Chondrocyte (in vitro differentiated cells): ENCODE measurements around the gene CNTFR. TPM values are rescaled to one million over a fixed set of nuclear protein-coding genes. Genes with fewer than 3 reads are reported as not detected.

Experiments used
- DNase-seq: peaks from one replicate; pipeline ENCODE4 v3.0.0; 2021; ENCODE audit warnings: mixed read lengths, low spot score
- H3K27ac Mint-ChIP-seq: one replicate; pipeline ENCODE4 v1.8.0; 2021; ENCODE audit warnings: mild to moderate bottlenecking, moderate library complexity, mixed read lengths; ENCODE audit not compliant: unreplicated experiment
- H3K27me3 Mint-ChIP-seq: 2 replicates; pipeline ENCODE4 v1.8.0; 2021; ENCODE audit warnings: low read depth, mixed read lengths
- H3K36me3 Mint-ChIP-seq: 2 replicates; pipeline ENCODE4 v1.8.0; 2021; ENCODE audit warnings: low read depth, mixed read lengths
- H3K4me1 Mint-ChIP-seq: 2 replicates; pipeline ENCODE4 v1.8.0; 2021; ENCODE audit warnings: low read depth, mild to moderate bottlenecking, mixed read lengths
- H3K4me3 Mint-ChIP-seq: one replicate; pipeline ENCODE4 v1.8.0; 2021; ENCODE audit warnings: mild to moderate bottlenecking, moderate library complexity, mixed read lengths; ENCODE audit not compliant: unreplicated experiment
- H3K9me3 Mint-ChIP-seq: 2 replicates; pipeline ENCODE4 v1.8.0; 2021; ENCODE audit warnings: low read depth, mixed read lengths
- total RNA-seq: library from RNA; stranded (reverse); gene quantifications from 3 replicates; pipeline ENCODE4 v1.2.1, GENCODE V29; 2021
- TF ChIP-seq, protein P1 (sequence below): fragments of 200-600 bp; sonication (generic); IDR thresholded peaks from 2 replicates; pipeline ENCODE4 v1.5.0; 2021; ENCODE audit warnings: antibody characterized with exemption, mild to moderate bottlenecking, moderate library complexity

The CNTFR gene
- total RNA-seq, 1 donor from 2014 or later = 0.12 TPM

DNA sequence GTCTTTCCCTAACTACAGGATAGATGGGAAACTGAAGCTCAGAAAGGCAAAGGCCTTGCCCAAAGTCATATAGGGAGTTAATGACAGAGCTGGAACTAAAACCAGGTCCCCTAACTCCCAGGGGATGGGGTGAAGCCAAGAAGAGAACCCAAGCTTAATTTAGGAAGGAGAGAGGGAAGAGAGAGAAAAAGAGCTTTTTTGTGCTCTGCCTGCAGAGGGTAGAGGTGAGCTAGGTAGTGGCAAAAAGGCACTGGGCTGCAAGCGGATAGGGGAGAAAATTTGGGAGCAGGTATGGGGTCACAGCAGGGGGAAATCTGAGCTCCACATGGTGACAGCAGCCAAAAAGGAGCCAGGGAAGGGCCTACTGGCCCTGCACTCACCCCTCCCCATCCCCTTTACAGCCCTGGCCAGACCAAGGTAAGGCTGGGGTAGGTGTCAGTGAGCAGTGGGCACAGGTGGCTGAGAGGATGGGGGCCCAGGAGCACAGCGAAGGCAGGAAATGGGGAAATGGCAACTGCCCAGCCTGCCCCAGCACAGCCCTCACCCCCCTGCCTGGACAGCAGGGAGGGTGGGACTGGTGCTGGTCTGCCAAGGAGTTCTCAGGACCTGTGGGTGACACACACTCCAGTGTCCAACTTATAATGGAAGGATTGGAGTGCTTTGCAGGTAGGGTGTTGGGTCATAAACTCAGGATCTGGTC lies 70.1 kb downstream of the CNTFR start:
- Mint-ChIP-seq H3K27me3 (peaks cover 36% of the 10 kb centered on the region), H3K9me3 (no peaks in the 10 kb centered on the region), H3K4me1 (peaks cover 4% of the 10 kb centered on the region), H3K36me3 (peaks cover 3% of the 10 kb centered on the region), H3K4me3 (no peak overlapping the region), H3K27ac (no peak overlapping the region)
- TF ChIP-seq, protein P1, sequence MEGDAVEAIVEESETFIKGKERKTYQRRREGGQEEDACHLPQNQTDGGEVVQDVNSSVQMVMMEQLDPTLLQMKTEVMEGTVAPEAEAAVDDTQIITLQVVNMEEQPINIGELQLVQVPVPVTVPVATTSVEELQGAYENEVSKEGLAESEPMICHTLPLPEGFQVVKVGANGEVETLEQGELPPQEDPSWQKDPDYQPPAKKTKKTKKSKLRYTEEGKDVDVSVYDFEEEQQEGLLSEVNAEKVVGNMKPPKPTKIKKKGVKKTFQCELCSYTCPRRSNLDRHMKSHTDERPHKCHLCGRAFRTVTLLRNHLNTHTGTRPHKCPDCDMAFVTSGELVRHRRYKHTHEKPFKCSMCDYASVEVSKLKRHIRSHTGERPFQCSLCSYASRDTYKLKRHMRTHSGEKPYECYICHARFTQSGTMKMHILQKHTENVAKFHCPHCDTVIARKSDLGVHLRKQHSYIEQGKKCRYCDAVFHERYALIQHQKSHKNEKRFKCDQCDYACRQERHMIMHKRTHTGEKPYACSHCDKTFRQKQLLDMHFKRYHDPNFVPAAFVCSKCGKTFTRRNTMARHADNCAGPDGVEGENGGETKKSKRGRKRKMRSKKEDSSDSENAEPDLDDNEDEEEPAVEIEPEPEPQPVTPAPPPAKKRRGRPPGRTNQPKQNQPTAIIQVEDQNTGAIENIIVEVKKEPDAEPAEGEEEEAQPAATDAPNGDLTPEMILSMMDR = no peak
- peak; percentile 54 for DNase-seq

DNA sequence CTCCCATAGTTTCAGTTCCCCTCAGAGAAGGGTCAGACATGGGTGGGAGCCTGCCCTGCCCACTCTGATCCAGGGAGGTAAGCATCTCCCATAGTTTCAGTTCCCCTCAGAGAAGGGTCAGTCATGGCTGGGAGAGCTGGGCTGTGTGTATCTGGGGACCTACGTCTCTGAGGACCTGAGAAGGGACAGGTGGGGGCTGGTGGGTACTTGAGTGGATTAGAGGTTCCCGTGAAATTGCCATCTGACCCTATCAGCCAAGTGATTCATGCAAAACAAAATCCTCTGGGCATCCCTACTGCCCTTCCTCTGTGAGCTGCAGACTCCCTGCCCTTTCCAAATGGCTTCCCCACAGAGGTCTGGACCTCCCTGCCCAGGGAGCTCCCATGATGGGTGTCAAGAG lies 70.6 kb downstream of the CNTFR start:
- TF ChIP-seq, protein P1 = no peak
- Mint-ChIP-seq H3K4me1 (peaks cover 4% of the 10 kb centered on the region), H3K9me3 (no peaks in the 10 kb centered on the region), H3K36me3 (peaks cover 3% of the 10 kb centered on the region), H3K4me3 (no peak overlapping the region), H3K27me3 (peaks cover 30% of the 10 kb centered on the region), H3K27ac (no peak overlapping the region)
- DNase-seq = peak; percentile 21

DNA sequence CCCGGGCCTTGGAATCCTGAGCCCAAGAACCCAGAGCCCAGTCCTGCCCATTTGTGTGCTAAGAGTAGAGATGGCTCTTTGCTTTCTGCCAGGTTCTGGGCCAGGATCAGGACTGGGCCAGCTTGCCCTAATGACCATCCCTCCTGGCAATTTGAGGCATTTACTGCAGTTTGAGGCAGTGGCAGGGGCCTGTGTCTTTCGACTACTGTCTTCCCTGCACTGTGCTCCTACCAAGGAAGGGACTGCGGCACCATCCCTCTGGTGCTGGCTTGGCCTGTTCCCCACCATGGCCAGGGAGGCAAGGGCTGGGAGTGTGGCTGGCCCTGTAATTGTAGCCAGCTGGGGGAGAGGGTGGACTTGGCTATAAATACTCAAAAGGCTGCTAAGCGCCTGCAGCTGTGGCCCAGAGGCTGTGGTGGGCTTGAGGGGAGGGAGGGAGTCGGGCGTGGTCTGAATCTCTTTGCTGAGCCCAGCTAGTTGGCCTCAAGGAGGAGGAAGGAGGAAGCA lies 71.4 kb downstream of the CNTFR start:
- Mint-ChIP-seq H3K9me3 (no peaks in the 10 kb centered on the region), H3K36me3 (peaks cover 3% of the 10 kb centered on the region), H3K4me1 (peaks cover 7% of the 10 kb centered on the region), H3K27ac (no peak overlapping the region), H3K27me3 (peaks cover 28% of the 10 kb centered on the region), H3K4me3 (no peak overlapping the region)
- TF ChIP-seq, protein P1 = no peak
- peak; percentile 73 for DNase-seq

DNA sequence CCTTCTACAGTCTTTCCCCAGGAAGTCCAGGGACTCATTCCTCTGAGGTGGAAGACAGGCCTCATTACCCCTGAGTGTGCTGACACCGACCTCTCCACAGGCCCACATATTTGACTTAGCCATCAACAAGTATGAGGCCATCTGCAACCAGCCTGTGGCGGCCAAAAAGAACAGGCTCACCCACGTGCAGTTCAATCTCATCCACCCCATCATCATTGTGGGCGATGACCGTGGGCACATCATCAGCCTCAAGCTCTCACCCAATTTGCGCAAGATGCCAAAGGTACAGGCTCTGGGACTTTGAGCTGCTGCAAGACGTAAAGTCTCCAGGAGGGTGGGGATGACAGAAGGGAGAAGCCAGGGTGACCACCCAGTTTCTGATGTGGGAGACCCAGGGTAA lies 72.3 kb downstream of the CNTFR start:
- H3K27ac Mint-ChIP-seq = no peak overlapping the region
- no peaks in the 10 kb centered on the region for H3K9me3 Mint-ChIP-seq
- H3K27me3 Mint-ChIP-seq = peaks cover 25% of the 10 kb centered on the region
- TF ChIP-seq, protein P1 = no peak
- peaks cover 4% of the 10 kb centered on the region for H3K4me1 Mint-ChIP-seq
- peaks cover 3% of the 10 kb centered on the region for H3K36me3 Mint-ChIP-seq
- no peak for DNase-seq
- no peak overlapping the region for H3K4me3 Mint-ChIP-seq

DNA sequence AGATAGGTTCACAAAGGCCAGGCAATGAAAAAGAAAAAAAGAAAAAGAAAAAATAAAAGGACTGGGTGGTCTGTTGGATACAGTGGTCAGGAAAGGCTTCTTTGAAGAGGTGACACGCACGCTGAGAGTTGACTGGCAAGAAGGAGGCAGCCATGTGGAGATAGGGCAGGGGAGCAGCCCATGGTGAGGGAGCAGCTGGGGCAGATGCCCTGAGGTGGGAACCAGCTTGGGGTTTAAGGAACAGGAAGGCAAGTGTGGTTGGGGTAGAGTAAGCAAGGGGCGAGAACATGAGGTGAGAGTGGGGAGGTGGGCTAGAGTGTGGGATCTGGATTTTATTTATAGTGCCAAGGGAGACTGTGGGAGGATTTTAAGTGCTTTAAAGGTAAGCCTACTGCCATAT lies 73.6 kb downstream of the CNTFR start:
- H3K36me3 Mint-ChIP-seq = peaks cover 3% of the 10 kb centered on the region
- H3K9me3 Mint-ChIP-seq = no peaks in the 10 kb centered on the region
- no peak overlapping the region for H3K4me3 Mint-ChIP-seq
- TF ChIP-seq, protein P1 = no peak
- peak; percentile 46 for DNase-seq
- H3K4me1 Mint-ChIP-seq = peaks cover 4% of the 10 kb centered on the region
- peaks cover 29% of the 10 kb centered on the region for H3K27me3 Mint-ChIP-seq
- no peak overlapping the region for H3K27ac Mint-ChIP-seq
